Fibroblast of villous mesenchyme (primary cell): ENCODE data around the gene DLG4. TPM values are rescaled to one million over a fixed set of nuclear protein-coding genes. Genes with fewer than 3 reads are reported as not detected.

Experiments
- DNase-seq: peaks from one replicate; pipeline ENCODE4 v3.0.0-alpha.2; 2010; ENCODE audit warnings: low read depth
- H3K4me3 ChIP-seq: 2 replicates; pipeline ENCODE4 v1.5.1; 2011; ENCODE audit warnings: low read depth, mild to moderate bottlenecking, low read length
- CTCF ChIP-seq: IDR thresholded peaks from 2 replicates; pipeline ENCODE4 v1.5.1; 2012; ENCODE audit warnings: low read depth, mild to moderate bottlenecking, low read length; ENCODE audit not compliant: insufficient read depth
- total RNA-seq: library from RNA; depleted of rRNA; stranded (reverse); fragments of >200 nt; gene quantifications from 2 replicates; pipeline ENCODE4 v1.2.3, GENCODE V29; 2012

DLG4 gene
- total RNA-seq, 1 donor, result 14.2 TPM

DNA sequence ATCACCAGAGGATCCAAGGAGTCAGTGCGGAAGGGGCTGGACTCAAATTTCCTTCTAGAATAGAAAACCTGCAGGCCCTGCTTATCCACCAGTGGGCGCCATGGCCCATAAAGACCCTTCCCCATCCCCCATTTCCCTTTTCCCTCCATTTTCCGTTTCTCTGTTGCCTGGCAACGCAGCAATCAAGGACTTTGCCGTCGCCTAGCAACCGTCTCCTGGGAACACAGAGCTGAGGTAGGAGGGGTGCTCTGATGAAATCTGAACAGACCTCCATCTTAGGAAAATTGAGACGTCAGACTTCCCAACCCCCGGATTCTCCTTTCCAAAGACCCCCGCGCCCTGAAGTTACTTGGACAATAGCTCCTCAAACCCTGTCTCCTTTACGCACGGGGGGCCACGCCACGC is 5.7 kb downstream of the DLG4 start:
- peak; percentile 81 for DNase-seq
- peak; percentile 52 for TF ChIP-seq CTCF
- peak overlapping the region; percentile 62 for H3K4me3 ChIP-seq

DNA sequence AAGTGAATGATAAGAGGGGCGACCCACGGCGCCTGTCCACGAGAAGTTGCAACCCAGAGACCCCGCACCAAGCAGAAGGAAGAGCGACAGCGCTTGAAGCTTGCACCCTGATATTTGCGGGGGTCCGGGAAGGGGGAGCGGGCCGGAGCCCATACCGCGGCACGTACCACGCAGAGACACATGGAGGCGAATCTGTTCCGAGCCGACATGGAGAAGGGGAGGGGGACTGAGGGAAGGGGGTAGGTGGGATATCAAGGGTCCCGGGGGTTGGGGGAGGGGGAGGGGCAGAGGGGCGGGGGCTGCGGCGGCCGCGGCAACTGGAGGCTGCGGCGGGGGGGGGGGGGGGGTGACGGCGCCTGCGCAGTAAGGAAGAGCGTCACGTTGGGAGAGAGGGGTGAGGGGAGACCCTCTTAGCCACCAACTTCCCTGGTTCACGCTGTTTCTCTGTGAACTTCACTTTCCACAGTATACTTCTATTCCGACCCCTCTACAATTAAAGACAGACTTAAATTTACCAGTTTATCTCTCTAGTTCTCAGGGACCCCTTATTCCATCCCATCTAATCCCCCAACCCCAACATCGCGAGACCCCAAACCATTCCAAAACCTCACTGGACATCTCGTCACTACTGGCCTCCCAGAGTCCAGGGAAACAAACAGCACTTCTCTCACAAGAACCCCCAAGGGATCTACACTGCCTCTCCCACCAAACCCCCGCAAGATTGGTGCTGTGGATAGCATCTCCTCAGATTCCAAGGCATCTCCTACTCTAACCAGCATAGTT is 8.0 kb downstream of the DLG4 start:
- peak overlapping the region; percentile 37 for H3K4me3 ChIP-seq
- no peak for TF ChIP-seq CTCF
- DNase-seq, result no peak

GRCh38 chr17:7208754-7209460 is 10.7 kb downstream of the DLG4 start:
- TF ChIP-seq CTCF, result no peak
- DNase-seq, result no peak

DNA sequence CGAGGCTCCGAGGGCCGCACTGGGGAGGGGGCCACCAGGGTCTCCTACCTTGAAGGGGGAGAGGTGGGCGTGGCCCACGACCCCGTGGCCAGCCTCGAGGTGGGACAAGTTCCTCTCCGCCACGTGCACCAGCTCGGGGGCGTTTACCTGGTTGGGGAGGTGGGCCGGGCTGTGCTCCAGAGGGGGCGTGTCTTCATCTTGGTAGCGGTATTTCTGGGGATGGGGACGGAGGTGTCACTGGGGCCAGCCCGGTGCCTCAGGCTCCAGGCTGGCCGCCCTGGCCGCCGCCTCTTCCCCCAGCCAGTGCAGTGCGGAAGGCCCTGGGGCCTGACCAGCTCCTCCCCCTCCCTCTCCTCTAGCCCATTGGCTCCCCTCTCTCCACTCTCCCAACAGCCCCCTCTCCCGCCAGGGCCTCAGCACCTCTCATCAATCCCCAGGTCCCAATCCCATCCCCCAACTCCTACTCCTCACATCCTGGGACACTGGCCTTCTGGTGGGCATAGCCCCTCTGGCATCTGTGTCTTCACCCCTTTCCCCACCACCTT is 11.5 kb downstream of the DLG4 start:
- TF ChIP-seq CTCF, result no peak
- DNase-seq, result no peak
- no peak overlapping the region for H3K4me3 ChIP-seq

More at GRCh38 chr17:7208754-7209460, 10.7 kb downstream of the DLG4 start:
- no peak overlapping the region for H3K4me3 ChIP-seq

DNA sequence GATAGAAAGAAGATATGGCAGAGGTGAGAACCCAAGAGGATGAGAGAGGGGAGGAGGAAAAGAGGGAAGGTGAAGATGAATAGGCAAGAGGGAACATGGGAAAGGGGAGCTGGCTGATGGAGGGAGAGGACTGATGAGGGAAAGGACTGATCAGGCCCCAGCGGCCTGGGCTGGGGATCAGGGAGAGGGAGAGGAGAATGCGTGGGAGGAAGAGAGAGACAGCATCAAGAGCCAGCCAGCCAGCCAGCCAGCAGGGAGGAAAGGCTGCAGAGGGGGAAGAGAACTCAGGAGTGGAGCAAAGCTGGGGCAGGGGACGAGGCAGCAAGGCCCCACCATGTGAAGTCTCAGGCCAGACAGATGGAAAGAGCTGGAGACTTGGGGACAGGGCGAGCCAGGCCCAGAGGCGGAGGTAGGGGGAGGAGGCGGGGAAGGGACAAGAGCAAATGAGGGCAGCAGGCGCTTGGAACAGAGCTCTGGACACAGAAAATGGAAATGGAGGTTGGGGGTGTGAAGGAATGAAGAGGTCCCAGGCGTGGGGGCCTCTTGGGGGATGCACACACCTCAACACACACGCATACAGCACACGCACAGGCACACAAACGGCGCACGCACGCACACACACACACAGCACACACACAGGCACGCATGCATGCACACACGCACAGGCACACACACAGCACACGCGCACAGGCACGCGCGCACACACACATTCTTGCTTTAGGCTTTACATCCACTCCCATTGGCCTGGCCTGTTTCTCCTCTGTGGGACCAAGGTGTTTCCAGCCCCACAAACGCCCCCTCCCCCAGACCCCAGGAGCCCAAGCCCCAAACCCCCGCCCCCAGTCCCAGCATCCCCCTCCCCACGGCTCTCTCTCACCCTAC is 12.3 kb downstream of the DLG4 start:
- no peak for TF ChIP-seq CTCF
- H3K4me3 ChIP-seq, result no peak overlapping the region
- peak; percentile 46 for DNase-seq

DNA sequence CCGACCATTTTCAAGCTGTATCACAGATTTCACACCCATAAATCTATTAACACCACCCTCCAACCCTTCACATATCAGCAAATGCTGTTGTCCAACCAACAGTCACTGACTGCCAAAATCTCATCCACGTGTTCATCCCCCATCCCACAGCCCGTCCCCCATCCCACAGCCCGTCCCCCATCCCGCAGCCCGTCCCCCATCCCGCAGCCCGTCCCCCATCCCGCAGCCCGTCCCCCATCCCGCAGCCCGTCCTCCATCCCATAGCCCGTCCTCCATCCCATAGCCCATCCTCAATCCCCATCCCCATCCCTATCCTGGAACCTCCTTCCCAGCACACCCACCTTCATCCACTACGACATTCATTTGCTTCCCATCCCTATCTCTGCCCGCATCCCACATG is 14.1 kb downstream of the DLG4 start:
- no peak for TF ChIP-seq CTCF
- DNase-seq, result no peak
- peak overlapping the region; percentile 62 for H3K4me3 ChIP-seq
